Activated CD8-positive, alpha-beta T cell treated with anti-CD3 and anti-CD28 coated beads, Interleukin-2, amount 10 ng/mL, durations not matched to agents 7 days and 5 days (primary cell): Measurements from ENCODE around the gene NPLOC4. TPM values are rescaled to one million over a fixed set of nuclear protein-coding genes. Genes with fewer than 3 reads are reported as not detected.

Experiments used
- ATAC-seq: fragments of 150-1000 bp; cut with Tn5 transposase; one replicate; pipeline ENCODE4 v1.10.0; 2021; ENCODE audit warnings: moderate library complexity
- CTCF ChIA-PET: fragments of 350-600 bp; sonication (Branson Sonifier 250); formaldehyde crosslinking; loops from one replicate; lab custom pipeline; 2021; ENCODE audit warnings: antibody characterized with exemption; lab: Charles Lee
- POLR2A ChIA-PET: fragments of 350-600 bp; sonication (Branson Sonifier 250); formaldehyde crosslinking; loops from one replicate; lab custom pipeline; 2021; ENCODE audit warnings: antibody characterized with exemption; lab: Charles Lee
- DNase-seq: peaks from one replicate; pipeline ENCODE4 v3.0.0-alpha.2; 2020
- H3K27ac Mint-ChIP-seq: one replicate; pipeline ENCODE4 v1.8.0; 2021; ENCODE audit warnings: mild to moderate bottlenecking, mixed read lengths
- H3K27me3 Mint-ChIP-seq: one replicate; pipeline ENCODE4 v1.8.0; 2021; ENCODE audit warnings: low read depth, mixed read lengths
- H3K36me3 Mint-ChIP-seq: one replicate; pipeline ENCODE4 v1.8.0; 2021; ENCODE audit warnings: low read depth, mixed read lengths
- H3K4me1 Mint-ChIP-seq: one replicate; pipeline ENCODE4 v1.8.0; 2021; ENCODE audit warnings: low read depth, mixed read lengths
- H3K4me3 Mint-ChIP-seq: one replicate; pipeline ENCODE4 v1.8.0; 2021; ENCODE audit warnings: mild to moderate bottlenecking, mixed read lengths
- H3K9me3 Mint-ChIP-seq: one replicate; pipeline ENCODE4 v1.8.0; 2022; ENCODE audit warnings: mixed read lengths; ENCODE audit not compliant: insufficient read depth
- total RNA-seq, 2 experiments: library from RNA; stranded (reverse); gene quantifications; one replicate each; pipeline ENCODE4 v1.2.3, GENCODE V29; 2021

The NPLOC4 gene
- total RNA-seq = 100 to 1,000 TPM; 113 TPM

GRCh38 chr17:81636505-81637288 is at the start of gene NPLOC4, which contains the start of gene TSPAN10:
NPLOC4 (minus strand) TSS chr17:81637112; CDS start chr17:81636930, 182 bp downstream.
TSPAN10 (plus strand) TSS chr17:81637196; CDS start chr17:81642413, 5,217 bp downstream.
- no peaks in the 10 kb centered on the region for H3K9me3 Mint-ChIP-seq
- peak within 1 kb of the TSS; percentile 81 for H3K27ac Mint-ChIP-seq
- H3K27me3 Mint-ChIP-seq = no peaks in the 10 kb centered on the region
- peaks cover 26% of the 10 kb centered on the region for H3K4me1 Mint-ChIP-seq
- H3K36me3 Mint-ChIP-seq = peaks cover 11% of the 10 kb centered on the region
- DNase-seq (peak; percentile 83), ATAC-seq (peak; percentile 96)
- POLR2A ChIA-PET = interaction anchor here (1.0 to 1.9 kb wide), 3 partner anchors 22 to 29 kb away, joined by 3 to 9 read pairs (median 5); partner anchors contain the start of genes CCDC137 and OXLD1
- CTCF ChIA-PET = interaction anchor here (1.3 kb wide), 1 partner anchor 36 kb away, joined by 3 read pairs; no protein-coding TSS in a partner anchor
- peak within 1 kb of the TSS; percentile 90 for H3K4me3 Mint-ChIP-seq

GRCh38 chr17:81686614-81687013 is 49.7 kb upstream of the NPLOC4 start:
- CTCF ChIA-PET = no interaction called here
- H3K27me3 Mint-ChIP-seq = no peaks in the 10 kb centered on the region

GRCh38 chr17:81685108-81685507 is 48.2 kb upstream of the NPLOC4 start:
- ChIA-PET CTCF (interaction anchor here (2.2 kb wide), 1 partner anchor 18 kb away, joined by 12 read pairs; the partner anchor contains the start of gene MRPL12), POLR2A (interaction anchor here (0.6 to 4.7 kb wide), 3 partner anchors 18 to 360 kb away, joined by 8 to 50 read pairs (median 18); partner anchors contain the start of genes CCDC137, MRPL12 and OXLD1)
- Mint-ChIP-seq H3K27ac (peak overlapping the region; percentile 77), H3K4me1 (peaks cover 37% of the 10 kb centered on the region), H3K4me3 (peak overlapping the region; percentile 88), H3K36me3 (peaks cover 53% of the 10 kb centered on the region), H3K27me3 (no peaks in the 10 kb centered on the region), H3K9me3 (no peaks in the 10 kb centered on the region)
- ATAC-seq = no peak
- DNase-seq = peak; percentile 42

More at GRCh38 chr17:81686614-81687013, 49.7 kb upstream of the NPLOC4 start:
- Mint-ChIP-seq H3K36me3 (peaks cover 55% of the 10 kb centered on the region), H3K4me3 (no peak overlapping the region), H3K9me3 (no peaks in the 10 kb centered on the region), H3K4me1 (peaks cover 34% of the 10 kb centered on the region), H3K27ac (no peak overlapping the region)
- POLR2A ChIA-PET = interaction anchor here (1.4 to 4.7 kb wide), 2 partner anchors 17 to 20 kb away, joined by 4 to 50 read pairs; partner anchors contain the start of genes CCDC137, MRPL12 and OXLD1
- DNase-seq = no peak
- ATAC-seq = no peak

- H3K9me3 Mint-ChIP-seq = no peaks in the 10 kb centered on the region
- DNase-seq (peak; percentile 33), ATAC-seq (no peak)
- no peaks in the 10 kb centered on the region for H3K27me3 Mint-ChIP-seq
- H3K27ac Mint-ChIP-seq = peak overlapping the region; percentile 77
- POLR2A ChIA-PET = interaction anchor here (1.2 to 4.7 kb wide), 4 partner anchors 9 to 27 kb away, joined by 4 to 50 read pairs (median 11); partner anchors contain the start of genes CCDC137, MRPL12 and OXLD1
- H3K36me3 Mint-ChIP-seq = peaks cover 47% of the 10 kb centered on the region
- CTCF ChIA-PET = interaction anchor here (1.3 to 2.2 kb wide), 3 partner anchors 9 to 78 kb away, joined by 3 to 12 read pairs (median 3); partner anchors contain the start of gene MRPL12
- peaks cover 34% of the 10 kb centered on the region for H3K4me1 Mint-ChIP-seq
- peak overlapping the region; percentile 88 for H3K4me3 Mint-ChIP-seq
Observed at GRCh38 chr17:81684442-81684911, 47.6 kb upstream of the NPLOC4 start.

GRCh38 chr17:81683584-81684441 is 46.9 kb upstream of the NPLOC4 start, which contains the start of the genes ARL16 and HGS:
ARL16 (minus strand) TSS chr17:81683797; CDS start chr17:81683753, 44 bp downstream.
HGS (plus strand) TSS chr17:81684011; CDS start chr17:81684067, 56 bp downstream.
- ATAC-seq = peak; percentile 99
- Mint-ChIP-seq H3K9me3 (no peaks in the 10 kb centered on the region), H3K4me3 (peak within 1 kb of the TSS; percentile 88), H3K4me1 (peaks cover 34% of the 10 kb centered on the region), H3K27me3 (no peaks in the 10 kb centered on the region), H3K36me3 (peaks cover 41% of the 10 kb centered on the region), H3K27ac (peak within 1 kb of the TSS; percentile 90)
- ChIA-PET CTCF (interaction anchor here (0.8 to 2.2 kb wide), 6 partner anchors 10 to 171 kb away, joined by 3 to 12 read pairs (median 3); partner anchors contain the start of gene MRPL12), POLR2A (interaction anchor here (0.6 to 4.7 kb wide), 10 partner anchors 10 to 141 kb away, joined by 3 to 50 read pairs (median 4); partner anchors contain the start of genes CCDC137, MRPL12 and OXLD1)
- DNase-seq = peak; percentile 98

GRCh38 chr17:81683208-81683583 is 46.3 kb upstream of the NPLOC4 start:
- no peaks in the 10 kb centered on the region for H3K9me3 Mint-ChIP-seq
- DNase-seq (no peak), ATAC-seq (no peak)
- peak overlapping the region; percentile 88 for H3K4me3 Mint-ChIP-seq
- H3K27me3 Mint-ChIP-seq = no peaks in the 10 kb centered on the region
- peaks cover 34% of the 10 kb centered on the region for H3K4me1 Mint-ChIP-seq
- H3K36me3 Mint-ChIP-seq = peaks cover 35% of the 10 kb centered on the region
- ChIA-PET POLR2A (interaction anchor here (0.6 to 4.7 kb wide), 9 partner anchors 9 to 140 kb away, joined by 3 to 50 read pairs (median 4); partner anchors contain the start of genes CCDC137, MRPL12 and OXLD1), CTCF (interaction anchor here (0.8 to 2.2 kb wide), 6 partner anchors 11 to 171 kb away, joined by 3 to 12 read pairs (median 3); partner anchors contain the start of gene MRPL12)
- peak overlapping the region; percentile 83 for H3K27ac Mint-ChIP-seq

- Mint-ChIP-seq H3K4me3 (peak overlapping the region; percentile 88), H3K27me3 (no peaks in the 10 kb centered on the region), H3K4me1 (peaks cover 34% of the 10 kb centered on the region), H3K36me3 (peaks cover 35% of the 10 kb centered on the region), H3K27ac (peak overlapping the region; percentile 83), H3K9me3 (no peaks in the 10 kb centered on the region)
- DNase-seq (no peak), ATAC-seq (no peak)
- ChIA-PET CTCF (interaction anchor here (1.0 kb wide), 1 partner anchor 12 kb away, joined by 3 read pairs; no protein-coding TSS in a partner anchor), POLR2A (interaction anchor here (0.6 to 4.7 kb wide), 7 partner anchors 9 to 24 kb away, joined by 3 to 50 read pairs (median 4); partner anchors contain the start of genes CCDC137, MRPL12 and OXLD1)
Observed at GRCh38 chr17:81682565-81683207, 45.8 kb upstream of the NPLOC4 start.

- peaks cover 26% of the 10 kb centered on the region for H3K36me3 Mint-ChIP-seq
Observed at GRCh38 chr17:81681672-81682071, 44.8 kb upstream of the NPLOC4 start.

GRCh38 chr17:81680150-81680549 is 43.2 kb upstream of the NPLOC4 start:
- no peak for ATAC-seq
- peaks cover 14% of the 10 kb centered on the region for H3K36me3 Mint-ChIP-seq
- DNase-seq = no peak
- H3K4me3 Mint-ChIP-seq = no peak overlapping the region
- no peaks in the 10 kb centered on the region for H3K9me3 Mint-ChIP-seq
- H3K27me3 Mint-ChIP-seq = no peaks in the 10 kb centered on the region
- no peak overlapping the region for H3K27ac Mint-ChIP-seq
- POLR2A ChIA-PET = interaction anchor here (1.0 kb wide), 1 partner anchor 22 kb away, joined by 3 read pairs; no protein-coding TSS in a partner anchor
- CTCF ChIA-PET = no interaction called here
- peaks cover 26% of the 10 kb centered on the region for H3K4me1 Mint-ChIP-seq

More at GRCh38 chr17:81681672-81682071, 44.8 kb upstream of the NPLOC4 start:
- DNase-seq (no peak), ATAC-seq (no peak)
- no peaks in the 10 kb centered on the region for H3K9me3 Mint-ChIP-seq
- POLR2A ChIA-PET = interaction anchor here (4.7 kb wide), 1 partner anchor 22 kb away, joined by 50 read pairs; the partner anchor contains the start of gene MRPL12
- H3K4me1 Mint-ChIP-seq = peaks cover 34% of the 10 kb centered on the region
- no peak overlapping the region for H3K4me3 Mint-ChIP-seq
- H3K27me3 Mint-ChIP-seq = no peaks in the 10 kb centered on the region
- no peak overlapping the region for H3K27ac Mint-ChIP-seq
- CTCF ChIA-PET = no interaction called here

- DNase-seq (no peak), ATAC-seq (no peak)
- Mint-ChIP-seq H3K4me3 (no peak overlapping the region), H3K36me3 (peaks cover 25% of the 10 kb centered on the region), H3K27me3 (no peaks in the 10 kb centered on the region), H3K9me3 (no peaks in the 10 kb centered on the region), H3K27ac (no peak overlapping the region), H3K4me1 (peaks cover 10% of the 10 kb centered on the region)
- CTCF ChIA-PET = no interaction called here
- POLR2A ChIA-PET = interaction anchor here (1.0 kb wide), 1 partner anchor 26 kb away, joined by 4 read pairs; the partner anchor contains the start of gene MRPL12
Observed at GRCh38 chr17:81676906-81677305, 40.0 kb upstream of the NPLOC4 start.
